Gastrocnemius medialis (tissue), 4 donors: ENCODE results near the gene AP1G2.

ENCODE experiments used
- POLR2A ChIP-seq, 2 donors: fragments of 450-650 bp; IDR thresholded peaks; one replicate each; pipeline ENCODE4 v1.6.1; 2017; ENCODE audit warnings: antibody characterized with exemption in 2 of 2, mild to moderate bottlenecking in 2 of 2, moderate library complexity in 2 of 2
- TF ChIP-seq, protein P1 (sequence below), 5 experiments: fragments of 450-650 bp in 3 of 5; fragments of 200-600 bp in 2 of 5; sonication (generic) in 2 of 5; IDR thresholded peaks in 4 of 5; conservative IDR thresholded peaks in 1 of 5; 1 replicate in 4 of 5; 2 replicates in 1 of 5; pipeline ENCODE4 v1.5.1; 2016 to 2019; ENCODE audit warnings: antibody characterized with exemption in 5 of 5, mild to moderate bottlenecking in 3 of 5, moderate library complexity in 3 of 5

DNA sequence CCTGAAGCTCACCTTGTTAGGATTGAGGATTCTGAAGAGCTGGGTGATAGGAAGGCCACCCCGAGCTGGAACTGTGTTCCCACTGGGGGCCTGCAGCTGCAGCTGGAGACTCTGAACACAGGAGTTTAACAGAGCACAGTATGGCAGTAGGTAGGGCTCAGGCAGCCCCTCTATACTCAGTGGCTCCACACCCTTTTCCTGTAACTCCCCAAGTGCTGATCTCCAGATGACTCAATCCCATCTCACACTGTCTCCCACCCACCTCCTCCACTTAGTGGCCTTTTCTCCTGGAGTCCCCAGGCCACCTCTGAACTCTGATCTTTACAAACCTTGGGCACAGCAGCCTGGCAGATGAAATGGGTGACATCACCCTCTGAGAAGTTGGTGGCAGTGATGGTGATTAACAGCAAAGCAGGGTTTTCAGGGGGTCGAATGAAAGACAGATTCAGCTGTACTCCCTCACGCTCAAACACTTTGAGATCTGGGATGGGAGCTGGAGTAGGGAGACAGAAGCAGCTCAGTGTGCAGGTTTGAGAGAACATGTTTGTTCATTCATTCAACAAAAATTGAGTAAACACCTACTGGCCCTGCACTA, 7.6 kb downstream of the AP1G2 start:
- TF ChIP-seq, protein P1, sequence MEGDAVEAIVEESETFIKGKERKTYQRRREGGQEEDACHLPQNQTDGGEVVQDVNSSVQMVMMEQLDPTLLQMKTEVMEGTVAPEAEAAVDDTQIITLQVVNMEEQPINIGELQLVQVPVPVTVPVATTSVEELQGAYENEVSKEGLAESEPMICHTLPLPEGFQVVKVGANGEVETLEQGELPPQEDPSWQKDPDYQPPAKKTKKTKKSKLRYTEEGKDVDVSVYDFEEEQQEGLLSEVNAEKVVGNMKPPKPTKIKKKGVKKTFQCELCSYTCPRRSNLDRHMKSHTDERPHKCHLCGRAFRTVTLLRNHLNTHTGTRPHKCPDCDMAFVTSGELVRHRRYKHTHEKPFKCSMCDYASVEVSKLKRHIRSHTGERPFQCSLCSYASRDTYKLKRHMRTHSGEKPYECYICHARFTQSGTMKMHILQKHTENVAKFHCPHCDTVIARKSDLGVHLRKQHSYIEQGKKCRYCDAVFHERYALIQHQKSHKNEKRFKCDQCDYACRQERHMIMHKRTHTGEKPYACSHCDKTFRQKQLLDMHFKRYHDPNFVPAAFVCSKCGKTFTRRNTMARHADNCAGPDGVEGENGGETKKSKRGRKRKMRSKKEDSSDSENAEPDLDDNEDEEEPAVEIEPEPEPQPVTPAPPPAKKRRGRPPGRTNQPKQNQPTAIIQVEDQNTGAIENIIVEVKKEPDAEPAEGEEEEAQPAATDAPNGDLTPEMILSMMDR (IDR thresholded peaks at IDR 0.05 in 4 of 5, conservative IDR thresholded peaks at IDR 0.05 in 1 of 5): no peak
- TF ChIP-seq POLR2A (IDR thresholded peaks at IDR 0.05): no peak
